K562 (cell line): ENCODE results near the gene BAG1. TPM values are rescaled to one million over a fixed set of nuclear protein-coding genes. Genes with fewer than 3 reads are reported as not detected.

Source experiments
- ARNT ChIP-seq, 2 experiments: fragments of 450-650 bp; IDR thresholded peaks; 2 replicates each; pipeline ENCODE4 v1.6.1; 2016; ENCODE audit warnings: mild to moderate bottlenecking in 1 of 2
- CAMTA2 ChIP-seq: fragments of 250-450 bp; sonication (Bioruptor Pico); conservative IDR thresholded peaks from 2 replicates; pipeline ENCODE4 v1.5.1; 2022
- CHD4 ChIP-seq: fragments of 200-600 bp; sonication (generic); IDR thresholded peaks from 3 replicates; pipeline ENCODE4 v1.6.1; 2012; ENCODE audit warnings: low read depth, mild to moderate bottlenecking, mixed read lengths, low read length, inconsistent platforms; ENCODE audit not compliant: insufficient read depth, insufficient replicate concordance, poor library complexity, severe bottlenecking
- DNMT1 ChIP-seq: fragments of 450-650 bp; IDR thresholded peaks from 2 replicates; pipeline ENCODE4 v1.6.1; 2016; ENCODE audit warnings: antibody characterized with exemption, mild to moderate bottlenecking
- ELK3 ChIP-seq: fragments of 450-650 bp; formaldehyde crosslinking; IDR thresholded peaks from 2 replicates; pipeline ENCODE4 v1.4.0; 2020; ENCODE audit warnings: mild to moderate bottlenecking
- FOXK1 ChIP-seq: sonication (generic); formaldehyde crosslinking; IDR thresholded peaks from 2 replicates; pipeline ENCODE4 v1.8.0; 2022; ENCODE audit warnings: missing genetic modification reagents, mild to moderate bottlenecking, borderline replicate concordance
- GATAD2B ChIP-seq: fragments of 450-650 bp; IDR thresholded peaks from 2 replicates; pipeline ENCODE4 v1.6.1; 2017; ENCODE audit warnings: mild to moderate bottlenecking, borderline replicate concordance
- IFI16 ChIP-seq: fragments of 250-450 bp; sonication (Bioruptor Pico); IDR thresholded peaks from 2 replicates; pipeline ENCODE4 v2.1.2; 2022; ENCODE audit warnings: mild to moderate bottlenecking, inconsistent platforms
- NR2C1 ChIP-seq, 2 experiments: fragments of 450-650 bp; IDR thresholded peaks; 2 replicates each; pipeline ENCODE4 v1.6.1; 2017; ENCODE audit warnings: mild to moderate bottlenecking in 2 of 2, antibody characterized with exemption in 1 of 2, inconsistent platforms in 1 of 2, missing compliant biosample characterization in 1 of 2, missing genetic modification characterization in 1 of 2
- PHTF2 ChIP-seq: fragments of 250-450 bp; sonication (Bioruptor Pico); IDR thresholded peaks from 2 replicates; pipeline ENCODE4 v1.5.0; 2021; ENCODE audit warnings: mild to moderate bottlenecking
- RBM14 ChIP-seq: fragments of 200-400 bp; formaldehyde crosslinking; IDR thresholded peaks from 2 replicates; pipeline ENCODE4 v1.6.1; 2018; ENCODE audit warnings: low read depth, mild to moderate bottlenecking, low read length, moderate library complexity, borderline replicate concordance; ENCODE audit not compliant: insufficient read depth
- SAFB2 ChIP-seq: fragments of 200-400 bp; formaldehyde crosslinking; IDR thresholded peaks from 2 replicates; pipeline ENCODE4 v1.6.1; 2018; ENCODE audit warnings: borderline replicate concordance, low read length, low read depth, moderate library complexity; ENCODE audit not compliant: severe bottlenecking
- SMAD4 ChIP-seq: fragments of 250-450 bp; sonication (Bioruptor Pico); conservative IDR thresholded peaks from 2 replicates; pipeline ENCODE4 v1.8.0; 2021; ENCODE audit warnings: inconsistent platforms, mild to moderate bottlenecking, moderate library complexity
- SP2 ChIP-seq: IDR thresholded peaks from 2 replicates; pipeline ENCODE4 v1.6.1; 2011; ENCODE audit warnings: mild to moderate bottlenecking, low read depth, low read length, moderate library complexity; ENCODE audit not compliant: poor library complexity, severe bottlenecking; ENCODE audit errors: extremely low read depth
- TEAD4 ChIP-seq, 2 experiments: sonication (generic) in 1 of 2; formaldehyde crosslinking in 1 of 2; IDR thresholded peaks; 2 replicates each; pipeline versions ENCODE4 v1.6.1 to v1.8.0; 2012 to 2022; ENCODE audit warnings: borderline replicate concordance in 1 of 2, inconsistent platforms in 1 of 2, low read length in 1 of 2, mild to moderate bottlenecking in 1 of 2, missing genetic modification reagents in 1 of 2
- ZKSCAN1 ChIP-seq: fragments of 150-350 bp; IDR thresholded peaks from 2 replicates; pipeline ENCODE4 v1.6.1; 2016; ENCODE audit warnings: low read depth, low read length
- ZNF224 ChIP-seq: sonication (generic); formaldehyde crosslinking; IDR thresholded peaks from 2 replicates; pipeline ENCODE4 v1.8.0; 2022; ENCODE audit warnings: mild to moderate bottlenecking, missing genetic modification reagents
- ZNF232 ChIP-seq: sonication (generic); formaldehyde crosslinking; IDR thresholded peaks from 2 replicates; pipeline ENCODE4 v1.8.0; 2022; ENCODE audit warnings: mild to moderate bottlenecking, missing genetic modification reagents
- ZNF311 ChIP-seq: fragments of 250-450 bp; sonication (Bioruptor Pico); IDR thresholded peaks from 2 replicates; pipeline ENCODE4 v1.4.0; 2020; ENCODE audit warnings: mild to moderate bottlenecking, moderate library complexity
- ZNF395 ChIP-seq: fragments of 200-800 bp; sonication (Bioruptor generic); IDR thresholded peaks from 2 replicates; pipeline ENCODE4 v1.6.1; 2017; ENCODE audit warnings: missing genetic modification characterization, missing compliant biosample characterization
- ZNF408 ChIP-seq: fragments of 250-450 bp; sonication (Bioruptor Pico); IDR thresholded peaks from 2 replicates; pipeline ENCODE4 v1.4.0; 2020; ENCODE audit warnings: low read depth, mild to moderate bottlenecking, moderate library complexity
- ZNF639 ChIP-seq, 2 experiments: fragments of 200-800 bp in 1 of 2; sonication (Bioruptor generic) in 1 of 2; sonication (generic) in 1 of 2; formaldehyde crosslinking in 1 of 2; IDR thresholded peaks in 1 of 2; conservative IDR thresholded peaks in 1 of 2; 2 replicates each; pipeline versions ENCODE4 v1.5.0 to v1.6.1; 2016 to 2020; ENCODE audit warnings: missing compliant biosample characterization in 1 of 2, missing genetic modification characterization in 1 of 2, missing genetic modification reagents in 1 of 2
- ZNF79 ChIP-seq: fragments of 250-450 bp; sonication (Bioruptor Pico); IDR thresholded peaks from 2 replicates; pipeline ENCODE4 v1.4.0; 2020; ENCODE audit warnings: low read depth, mild to moderate bottlenecking, moderate library complexity
- polyA plus RNA-seq, 8 experiments: library from polyadenylated mRNA; depleted of rRNA in 4 of 8; stranded (reverse) in 5 of 8; unstranded in 3 of 8; fragments of >200 nt; fragmentation: Nextera tagmentation in 2 of 8; fragmentation: Illumina TruSeq in 1 of 8; extraction: Ambion mirVana in 2 of 8; extraction: Trizol in 1 of 8; gene quantifications; 2 replicates each; pipeline versions ENCODE4 v1.2.1 to v1.2.3, GENCODE V29; 2011 to 2014; ENCODE audit warnings: inconsistent platforms in 1 of 8, missing spikeins in 1 of 8
- total RNA-seq, 7 experiments: library from RNA; depleted of rRNA in 6 of 7; stranded (reverse); fragments of >200 nt in 6 of 7; fragmentation: Illumina TruSeq in 2 of 7; extraction: Trizol in 2 of 7; gene quantifications; 2 replicates each; pipeline versions ENCODE4 v1.2.1 to v1.2.3, GENCODE V29; 2011 to 2021; ENCODE audit warnings: low replicate concordance in 1 of 7

The BAG1 gene
- total and polyA plus RNA-seq, 9 of the 15 experiments (the other 6 are each of a cell fraction or from before 2014, with no cell fraction given), result 9.7 to 106 (median 56.9) TPM

GRCh38 chr9:33264473-33265177, at the start of gene BAG1, which contains the start of gene CHMP5 (continued):
- TF ChIP-seq GATAD2B (no peak), ZNF408 (no peak), ZNF79 (no peak), RBM14 (no peak), CHD4 (no peak), ZNF224 (CRISPR knock-in tag) (no peak), SMAD4 (CRISPR knock-in tag) (peak; percentile 70; the same call in 1 of the 2 replicates), ZNF232 (CRISPR knock-in tag) (no peak), ZNF311 (CRISPR knock-in tag) (no peak), ZKSCAN1 (no peak), ZNF639 (CRISPR knock-in tag; conservative IDR thresholded peaks at IDR 0.05 in 1 of 2, IDR thresholded peaks at IDR 0.05 in 1 of 2) (0 out of 4 replicates have a peak, but pooled peaks of 1 of the 2 experiments have one; percentile 10), FOXK1 (CRISPR knock-in tag) (no peak), CAMTA2 (CRISPR knock-in tag) (no peak), ZNF395 (CRISPR knock-in tag) (no peak), ARNT (IDR thresholded peaks at IDR 0.05) (0 out of 4 replicates have a peak, but pooled peaks of 1 of the 2 experiments have one; percentile 33), NR2C1 (IDR thresholded peaks at IDR 0.05) (no peak), NR2C1 (tag; IDR thresholded peaks at IDR 0.05) (no peak), SP2 (no peak), ELK3 (CRISPR knock-in tag) (no peak), IFI16 (CRISPR knock-in tag) (no peak), SAFB2 (no peak), PHTF2 (no peak), TEAD4 (IDR thresholded peaks at IDR 0.05; ENCODE audit: low read length) (no peak), TEAD4 (CRISPR knock-in tag; IDR thresholded peaks at IDR 0.05; ENCODE audit: borderline replicate concordance) (no peak), DNMT1 (no peak)
